Measurements from ENCODE around the gene LACTB.

- TF ChIP-seq CTCF (conservative IDR thresholded peaks at IDR 0.05; ENCODE audit: low read depth in 2 of 2) (no peak), EZH2 (IDR thresholded peaks at IDR 0.05; ENCODE audit: low read depth, unreplicated experiment) (no peak)
Measured at GRCh38 chr15:63156086-63156710, 34.5 kb downstream of the LACTB start.

All from GM23338 (cell line).